H1 (cell line): Measurements from ENCODE around the gene BCAS3. TPM values are rescaled to one million over a fixed set of nuclear protein-coding genes. Genes with fewer than 3 reads are reported as not detected.

Source experiments
- CTCF ChIA-PET: fragments of 300-600 bp; sonication (Branson Sonifier 250); formaldehyde crosslinking; loops from one replicate; lab custom pipeline; 2021; ENCODE audit not compliant: partially characterized antibody; lab: Charles Lee
- POLR2A ChIA-PET: fragments of 300-600 bp; sonication (Branson Sonifier 250); formaldehyde crosslinking; loops from one replicate; lab custom pipeline; 2021; ENCODE audit warnings: inconsistent platforms; ENCODE audit not compliant: partially characterized antibody; lab: Charles Lee
- DNase-seq, 2 experiments: peaks; one replicate each; pipeline versions ENCODE4 v3.0.0 to v3.0.0-alpha.2; 2010 to 2022; ENCODE audit warnings: low spot score in 2 of 2, low read depth in 1 of 2, mixed read lengths in 1 of 2
- FAIRE-seq: peaks from 2 replicates; lab custom pipeline; 2011; peaks lifted over from hg19 to GRCh38; lab: Jason Lieb, UNC
- H2AFZ ChIP-seq: 2 replicates; pipeline ENCODE4 v1.8.1; 2012; ENCODE audit warnings: low read length, inconsistent platforms
- H2AK5ac ChIP-seq: 2 replicates; pipeline ENCODE4 v1.6.1; 2013; ENCODE audit warnings: low read depth, low read length
- H2BK120ac ChIP-seq: replicated peaks from 2 replicates; pipeline ENCODE3; 2013; ENCODE audit warnings: low read depth, low read length, inconsistent platforms
- H2BK12ac ChIP-seq: 2 replicates; pipeline ENCODE4 v1.6.1; 2013; ENCODE audit warnings: low read depth, low read length
- H2BK15ac ChIP-seq: 2 replicates; pipeline ENCODE4 v1.6.1; 2013; ENCODE audit warnings: low read length
- H2BK20ac ChIP-seq: 2 replicates; pipeline ENCODE4 v1.6.1; 2013; ENCODE audit warnings: low read length
- H2BK5ac ChIP-seq: 2 replicates; pipeline ENCODE4 v1.6.1; 2013; ENCODE audit warnings: low read depth, low read length
- H3K14ac ChIP-seq: 2 replicates; pipeline ENCODE4 v1.6.1; 2013; ENCODE audit warnings: inconsistent platforms; ENCODE audit not compliant: insufficient read length
- H3K18ac ChIP-seq: 2 replicates; pipeline ENCODE4 v1.6.1; 2013; ENCODE audit warnings: low read length; ENCODE audit errors: extremely low read depth
- H3K23ac ChIP-seq: 2 replicates; pipeline ENCODE4 v1.6.1; 2013; ENCODE audit warnings: inconsistent platforms; ENCODE audit not compliant: insufficient read length
- H3K23me2 ChIP-seq: 2 replicates; pipeline ENCODE4 v1.6.1; 2013; ENCODE audit warnings: low read depth, low read length
- H3K27ac ChIP-seq: 2 replicates; pipeline ENCODE4 v1.6.1; 2011; ENCODE audit warnings: low read depth, low read length, inconsistent platforms
- H3K27me3 ChIP-seq, 4 experiments: replicated peaks in 1 of 4; 1 replicate in 1 of 4; 2 replicates in 3 of 4; pipeline versions ENCODE4 v1.6.1 to v1.8.1; 2011 to 2013; ENCODE audit warnings: low read length in 3 of 4, mild to moderate bottlenecking in 3 of 4, inconsistent platforms in 2 of 4, mixed read lengths in 2 of 4, moderate library complexity in 1 of 4; ENCODE audit not compliant: control insufficient read depth in 3 of 4, insufficient read depth in 3 of 4; ENCODE audit errors: extremely low read depth in 1 of 4
- H3K36me3 ChIP-seq, 4 experiments: 2 replicates each; pipeline versions ENCODE4 v1.6.1 to v1.8.1; 2011 to 2013; ENCODE audit warnings: mild to moderate bottlenecking in 4 of 4, low read length in 3 of 4, moderate library complexity in 2 of 4, control low read depth in 1 of 4, inconsistent platforms in 1 of 4; ENCODE audit not compliant: insufficient read depth in 4 of 4, control insufficient read depth in 2 of 4
- H3K4ac ChIP-seq: replicated peaks from 2 replicates; pipeline ENCODE3; 2013; ENCODE audit warnings: low read length, low read depth, mixed read lengths, inconsistent platforms; ENCODE audit not compliant: insufficient read length
- H3K4me1 ChIP-seq, 4 experiments: replicated peaks in 1 of 4; 1 replicate in 1 of 4; 2 replicates in 3 of 4; pipeline versions ENCODE4 v1.6.1 to v1.8.1; 2011 to 2013; ENCODE audit warnings: low read length in 3 of 4, inconsistent platforms in 2 of 4, mixed read lengths in 1 of 4; ENCODE audit not compliant: insufficient read depth in 4 of 4, control insufficient read depth in 3 of 4
- H3K4me2 ChIP-seq, 2 experiments: 2 replicates each; pipeline versions ENCODE4 v1.6.1 to v1.8.1; 2011 to 2013; ENCODE audit warnings: low read depth in 2 of 2, low read length in 2 of 2, control low read depth in 1 of 2, inconsistent platforms in 1 of 2, mild to moderate bottlenecking in 1 of 2; ENCODE audit not compliant: insufficient read depth in 1 of 2
- H3K4me3 ChIP-seq, 4 experiments: fragments of 200-600, 300-600 bp in 1 of 4; sonication (generic), shearing (Covaris generic), sonication (Bioruptor Twin) in 1 of 4; 2 replicates each; pipeline versions ENCODE4 v1.5.1 to v1.8.1; 2011 to 2016; ENCODE audit warnings: low read length in 4 of 4, low read depth in 3 of 4, control low read depth in 2 of 4, inconsistent platforms in 2 of 4, mild to moderate bottlenecking in 2 of 4, mixed read lengths in 1 of 4, moderate library complexity in 1 of 4; ENCODE audit not compliant: insufficient read depth in 2 of 4; ENCODE audit errors: extremely low read depth in 1 of 4
- H3K56ac ChIP-seq: replicated peaks from 2 replicates; pipeline ENCODE3; 2013; ENCODE audit warnings: low read depth, mild to moderate bottlenecking, mixed read lengths, low read length, inconsistent platforms; ENCODE audit not compliant: insufficient read length
- H3K79me1 ChIP-seq: 2 replicates; pipeline ENCODE4 v1.6.1; 2013; ENCODE audit warnings: low read depth, low read length, control low read depth
- H3K79me2 ChIP-seq, 2 experiments: 2 replicates each; pipeline versions ENCODE4 v1.6.1 to v1.8.1; 2012 to 2013; ENCODE audit warnings: low read length in 2 of 2, mild to moderate bottlenecking in 2 of 2, inconsistent platforms in 1 of 2; ENCODE audit not compliant: insufficient read depth in 2 of 2, control insufficient read depth in 1 of 2
- H3K9ac ChIP-seq, 4 experiments: replicated peaks in 1 of 4; 1 replicate in 1 of 4; 2 replicates in 3 of 4; pipeline versions ENCODE4 v1.6.1 to v1.8.1; 2011 to 2013; ENCODE audit warnings: low read depth in 3 of 4, low read length in 3 of 4, control low read depth in 2 of 4, mild to moderate bottlenecking in 2 of 4, moderate library complexity in 2 of 4, inconsistent platforms in 1 of 4; ENCODE audit errors: extremely low read depth in 1 of 4
- H3K9me3 ChIP-seq, 2 experiments: 2 replicates each; pipeline versions ENCODE4 v1.6.1 to v1.8.1; 2012 to 2013; ENCODE audit warnings: mild to moderate bottlenecking in 2 of 2, moderate library complexity in 2 of 2, control low read depth in 1 of 2, inconsistent platforms in 1 of 2, low read depth in 1 of 2, low read length in 1 of 2, mixed read lengths in 1 of 2; ENCODE audit not compliant: insufficient read depth in 2 of 2
- H4K20me1 ChIP-seq, 2 experiments: replicated peaks in 1 of 2; 2 replicates each; pipeline versions ENCODE3 to v1.8.1; 2011 to 2013; ENCODE audit warnings: inconsistent platforms in 2 of 2, low read length in 2 of 2, mild to moderate bottlenecking in 1 of 2; ENCODE audit not compliant: insufficient read depth in 2 of 2, control insufficient read depth in 1 of 2
- H4K5ac ChIP-seq: 2 replicates; pipeline ENCODE4 v1.6.1; 2013; ENCODE audit warnings: low read length, low read depth, mixed read lengths, inconsistent platforms; ENCODE audit not compliant: insufficient read length
- H4K8ac ChIP-seq: 2 replicates; pipeline ENCODE4 v1.8.0; 2013; ENCODE audit warnings: mild to moderate bottlenecking, moderate library complexity, low read length, inconsistent platforms; ENCODE audit not compliant: insufficient read depth; ENCODE audit errors: extremely low read depth
- H4K91ac ChIP-seq: replicated peaks from 2 replicates; pipeline ENCODE3; 2013; ENCODE audit warnings: low read length, mixed read lengths, inconsistent platforms; ENCODE audit not compliant: insufficient read length
- CBX5 ChIP-seq: fragments of 300-800, 300-1000 bp; sonication (generic); IDR thresholded peaks from 2 replicates; pipeline ENCODE4 v1.7.1; 2016; ENCODE audit warnings: antibody characterized with exemption, low read length, low read depth
- CEBPB ChIP-seq: IDR thresholded peaks from 2 replicates; pipeline ENCODE4 v1.6.1; 2012; ENCODE audit warnings: low read depth, low read length
- CREB1 ChIP-seq: IDR thresholded peaks from 2 replicates; pipeline ENCODE4 v1.6.1; 2012; ENCODE audit warnings: inconsistent platforms
- EP300 ChIP-seq, 2 experiments: IDR thresholded peaks; 1 replicate in 1 of 2; 2 replicates in 1 of 2; pipeline ENCODE4 v1.6.1; 2011 to 2012; ENCODE audit warnings: low read depth in 2 of 2, low read length in 2 of 2, mild to moderate bottlenecking in 2 of 2, borderline replicate concordance in 1 of 2, inconsistent platforms in 1 of 2, moderate library complexity in 1 of 2
- FOSL1 ChIP-seq: IDR thresholded peaks from 2 replicates; pipeline ENCODE4 v1.6.1; 2011; ENCODE audit warnings: mild to moderate bottlenecking, low read depth, low read length, moderate library complexity; ENCODE audit not compliant: insufficient read depth
- KDM4A ChIP-seq: IDR thresholded peaks from one replicate; pipeline ENCODE4 v1.7.1; 2012; ENCODE audit warnings: low read depth, mild to moderate bottlenecking, moderate library complexity, low read length, inconsistent platforms; ENCODE audit not compliant: severe bottlenecking
- PHF8 ChIP-seq: fragments of 200-600 bp; sonication (generic); conservative IDR thresholded peaks from 2 replicates; pipeline ENCODE4 v1.7.1; 2012; ENCODE audit warnings: low read depth, mild to moderate bottlenecking, inconsistent platforms, low read length, moderate library complexity
- POLR2AphosphoS5 ChIP-seq: IDR thresholded peaks from 2 replicates; pipeline ENCODE4 v1.6.1; 2011; ENCODE audit warnings: low read depth, low read length
- SIN3A ChIP-seq, 2 experiments: IDR thresholded peaks in 1 of 2; conservative IDR thresholded peaks in 1 of 2; 2 replicates each; pipeline ENCODE4 v1.6.1; 2011 to 2012; ENCODE audit warnings: low read length in 2 of 2, improper control_type of control experiment in 1 of 2, low read depth in 1 of 2, mild to moderate bottlenecking in 1 of 2
- SP1 ChIP-seq: IDR thresholded peaks from 2 replicates; pipeline ENCODE4 v1.6.1; 2011; ENCODE audit warnings: low read depth, low read length
- SP4 ChIP-seq: IDR thresholded peaks from 2 replicates; pipeline ENCODE4 v1.6.1; 2012; ENCODE audit warnings: low read length, inconsistent platforms
- TEAD4 ChIP-seq: IDR thresholded peaks from 2 replicates; pipeline ENCODE4 v1.6.1; 2012; ENCODE audit warnings: low read depth, low read length, inconsistent platforms, mixed read lengths
- ZNF274 ChIP-seq: IDR thresholded peaks from 2 replicates; pipeline ENCODE4 v1.7.0; 2012; ENCODE audit warnings: low read length, borderline replicate concordance; ENCODE audit errors: extremely low read depth
- WGBS, 2 experiments: shearing (Covaris generic) in 1 of 2; methylation state at CpG; one replicate each; pipeline versions ENCODE4 v1.1.6 to v1.1.7; 2013 to 2015; ENCODE audit warnings: low lambda C conversion rate in 2 of 2, mixed read lengths in 2 of 2, inconsistent platforms in 1 of 2, low coverage in 1 of 2, missing lambda C conversion rate in 1 of 2; ENCODE audit not compliant: insufficient replicate concordance in 2 of 2, insufficient coverage in 1 of 2, insufficient read length in 1 of 2; ENCODE audit errors: extremely low coverage in 1 of 2, missing lambda C conversion rate in 1 of 2; 5-methylcytosine and 5-hydroxymethylcytosine counted together
- polyA plus RNA-seq, 7 experiments: library from polyadenylated mRNA; depleted of rRNA in 3 of 7; stranded (reverse) in 5 of 7; unstranded in 2 of 7; fragments of >200 nt in 5 of 7; fragments of 200-250 nt in 2 of 7; gene quantifications; 1 replicate in 5 of 7; 2 replicates in 1 of 7; 4 replicates in 1 of 7; pipeline versions ENCODE4 v1.2.1 to v1.2.3, GENCODE V29; 2011 to 2013; ENCODE audit warnings: missing spikeins in 2 of 7, mixed read lengths in 2 of 7
- total RNA-seq: library from RNA; stranded (reverse); fragmentation: NEBNext Ultra II Directional; extraction: Animal tissue kit (Norgen Biotek cat#: 25700); gene quantifications from 2 replicates; pipeline ENCODE4 v1.2.1, GENCODE V29; 2021
- TF ChIP-seq, protein P1 (sequence below): IDR thresholded peaks from 2 replicates; pipeline ENCODE4 v1.6.1; 2012; ENCODE audit warnings: low read length, inconsistent platforms

The BCAS3 gene
- total and polyA plus RNA-seq, 2 of the 8 experiments (the other 6 are each of a cell fraction or from before 2014, with no cell fraction given), result 9.9 to 13.3 TPM

DNA sequence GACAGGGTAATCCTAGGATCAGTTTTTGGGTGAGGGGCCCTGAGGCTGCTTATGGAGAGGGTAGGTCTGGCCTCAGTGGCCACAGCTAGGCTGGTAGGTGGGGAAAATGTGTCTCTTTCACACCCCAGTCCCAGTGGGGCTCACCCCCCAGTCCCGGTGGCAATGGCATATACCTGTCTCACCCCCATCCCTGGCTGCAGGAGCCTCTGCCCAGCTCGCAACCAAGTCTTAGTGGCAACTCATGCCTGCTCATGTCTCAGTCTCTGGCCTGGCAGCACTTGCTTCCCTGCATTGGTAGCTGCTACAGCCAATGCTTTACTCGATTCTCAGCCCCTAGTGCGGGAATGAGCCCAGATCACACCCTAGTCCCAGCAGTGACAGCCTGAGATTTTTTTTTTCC is 221.5 kb downstream of the BCAS3 start:
- no peak overlapping the region for H3K9ac ChIP-seq
- H3K9me3 ChIP-seq, result no peaks in the 10 kb centered on the region
- no peak overlapping the region for H2BK20ac ChIP-seq
- H2BK120ac ChIP-seq, result no peak overlapping the region
- H3K23ac ChIP-seq, result no peak overlapping the region
- H3K23me2 ChIP-seq, result no peaks in the 10 kb centered on the region
- H3K4me1 ChIP-seq, result no peaks in the 10 kb centered on the region
- no peak overlapping the region for H3K4ac ChIP-seq
- H3K4me3 ChIP-seq, result no peak overlapping the region
- no peak overlapping the region for H2BK12ac ChIP-seq
- ChIA-PET CTCF (no interaction called here), POLR2A (no interaction called here)
- 79% methylated on average over 4 of the region's 4 CpGs; no CpG with 5 or more reads in 1 of the 2 experiments for WGBS, 2 experiments
- no peak overlapping the region for H2BK5ac ChIP-seq
- H3K4me2 ChIP-seq, result no peak overlapping the region
- no peak for FAIRE-seq
- no peaks in the 10 kb centered on the region for H4K20me1 ChIP-seq
- H3K79me2 ChIP-seq, result no peaks in the 10 kb centered on the region
- no peak overlapping the region for H2AK5ac ChIP-seq
- H2AFZ ChIP-seq, result no peak overlapping the region
- H3K56ac ChIP-seq, result no peak overlapping the region
- H3K18ac ChIP-seq, result no peak overlapping the region
- no peak overlapping the region for H2BK15ac ChIP-seq
- no peak for DNase-seq
- H4K8ac ChIP-seq, result no peak overlapping the region
- H3K27me3 ChIP-seq, result no peaks in the 10 kb centered on the region
- H3K27ac ChIP-seq, result no peak overlapping the region
- H4K91ac ChIP-seq, result no peak overlapping the region
- no peak overlapping the region for H4K5ac ChIP-seq
- H3K79me1 ChIP-seq, result peaks cover 2% of the 10 kb centered on the region; the same call in 1 of the 2 replicates
- H3K36me3 ChIP-seq, result no peaks in the 10 kb centered on the region
- no peak overlapping the region for H3K14ac ChIP-seq
- no peak for TF ChIP-seq CREB1
- no peak for TF ChIP-seq ZNF274
- no peak for TF ChIP-seq CEBPB
- TF ChIP-seq PHF8, result no peak
- TF ChIP-seq FOSL1, result no peak
- TF ChIP-seq SP4, result no peak
- no peak for TF ChIP-seq SP1
- no peak for TF ChIP-seq TEAD4
- TF ChIP-seq SIN3A (conservative IDR thresholded peaks at IDR 0.05 in 1 of 2, IDR thresholded peaks at IDR 0.05 in 1 of 2; ENCODE audit: low read depth in 1 of 2, low read length in 2 of 2), result no peak
- no peak for TF ChIP-seq POLR2AphosphoS5
- TF ChIP-seq KDM4A, result no peak
- TF ChIP-seq, protein P1, sequence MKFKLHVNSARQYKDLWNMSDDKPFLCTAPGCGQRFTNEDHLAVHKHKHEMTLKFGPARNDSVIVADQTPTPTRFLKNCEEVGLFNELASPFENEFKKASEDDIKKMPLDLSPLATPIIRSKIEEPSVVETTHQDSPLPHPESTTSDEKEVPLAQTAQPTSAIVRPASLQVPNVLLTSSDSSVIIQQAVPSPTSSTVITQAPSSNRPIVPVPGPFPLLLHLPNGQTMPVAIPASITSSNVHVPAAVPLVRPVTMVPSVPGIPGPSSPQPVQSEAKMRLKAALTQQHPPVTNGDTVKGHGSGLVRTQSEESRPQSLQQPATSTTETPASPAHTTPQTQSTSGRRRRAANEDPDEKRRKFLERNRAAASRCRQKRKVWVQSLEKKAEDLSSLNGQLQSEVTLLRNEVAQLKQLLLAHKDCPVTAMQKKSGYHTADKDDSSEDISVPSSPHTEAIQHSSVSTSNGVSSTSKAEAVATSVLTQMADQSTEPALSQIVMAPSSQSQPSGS, result no peak
- TF ChIP-seq EP300 (IDR thresholded peaks at IDR 0.05; ENCODE audit: borderline replicate concordance in 1 of 2, low read depth in 2 of 2, low read length in 2 of 2), result no peak
- TF ChIP-seq CBX5, result no peak
